CD4-positive, alpha-beta T cell treated with Interleukin-2 at 100 ng/mL for 4 hours (primary cell): Measurements from ENCODE around the gene GRAP2.
"Not testable (repeated sequence)": the region's sequence is repeated elsewhere in the genome, so short reads cannot be mapped to it uniquely, and the experiment has no call there.

Experiments used
- DNase-seq: peaks from one replicate; pipeline ENCODE4 v3.0.0-alpha.2; 2020; ENCODE audit warnings: low spot score

Gene GRAP2

DNA sequence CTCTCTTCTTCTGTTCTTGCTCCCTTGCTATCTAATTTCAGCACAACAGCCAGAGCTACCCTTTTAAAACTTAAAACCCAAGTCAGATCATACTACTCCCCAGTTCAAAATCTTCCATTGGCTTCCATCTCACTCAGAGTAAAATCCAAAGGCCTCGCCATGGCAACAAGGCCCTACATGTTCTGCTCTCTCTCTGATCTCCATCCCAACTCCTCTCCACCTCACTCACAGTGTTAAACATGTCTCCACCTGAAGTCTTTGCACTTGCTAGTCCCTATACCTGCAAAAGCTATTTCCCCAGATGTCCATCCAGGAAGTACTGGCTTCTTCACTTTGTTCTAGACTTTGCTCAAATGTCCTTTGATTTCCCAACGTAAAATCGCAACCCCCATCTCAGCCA lies 3.0 kb upstream of the GRAP2 start:
- DNase-seq: no peak

DNA sequence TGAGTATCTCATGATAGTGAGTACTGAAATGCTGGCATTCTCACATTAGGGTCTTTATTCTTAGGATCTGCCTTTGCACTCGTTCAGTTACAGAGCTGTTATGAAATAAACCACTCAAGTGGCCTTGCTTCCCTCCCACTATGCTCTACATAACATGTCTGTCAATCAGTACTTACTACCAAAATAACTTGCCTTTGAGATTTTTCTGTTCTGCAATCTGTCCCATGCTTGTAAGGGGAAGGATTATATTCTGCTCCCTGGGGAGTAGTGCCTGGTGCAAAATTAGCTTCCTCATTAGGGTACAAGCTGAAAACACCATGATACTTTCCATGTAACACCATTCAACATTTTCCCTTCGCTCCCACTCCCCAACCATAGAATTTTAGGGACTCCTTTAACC lies 1.9 kb upstream of the GRAP2 start:
- DNase-seq: no peak

GRCh38 chr22:39901565-39902146 lies 772 bp downstream of the GRAP2 start:
- DNase-seq: no peak

GRCh38 chr22:39904024-39904423 lies 3.1 kb downstream of the GRAP2 start:
- DNase-seq: not testable (repeated sequence)

DNA sequence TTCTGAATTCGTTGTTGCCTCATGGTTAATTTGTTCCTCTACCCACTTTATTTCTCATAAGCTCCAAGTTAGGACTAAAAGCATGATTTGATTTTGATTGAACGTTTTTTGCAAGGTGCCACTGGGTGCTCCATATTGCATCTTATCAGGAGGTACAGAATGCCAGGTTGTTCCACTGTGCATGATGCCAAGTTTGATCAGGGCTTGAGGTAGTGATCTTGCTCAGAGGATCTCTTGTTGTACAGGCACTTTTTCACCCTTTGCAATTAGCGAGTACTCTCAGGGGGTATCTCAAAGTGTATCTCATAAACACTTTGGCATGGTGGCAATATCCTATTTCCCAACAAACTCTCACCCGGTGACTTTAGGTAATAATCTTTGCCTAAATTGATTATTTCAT lies 4.0 kb downstream of the GRAP2 start:
- DNase-seq: no peak

DNA sequence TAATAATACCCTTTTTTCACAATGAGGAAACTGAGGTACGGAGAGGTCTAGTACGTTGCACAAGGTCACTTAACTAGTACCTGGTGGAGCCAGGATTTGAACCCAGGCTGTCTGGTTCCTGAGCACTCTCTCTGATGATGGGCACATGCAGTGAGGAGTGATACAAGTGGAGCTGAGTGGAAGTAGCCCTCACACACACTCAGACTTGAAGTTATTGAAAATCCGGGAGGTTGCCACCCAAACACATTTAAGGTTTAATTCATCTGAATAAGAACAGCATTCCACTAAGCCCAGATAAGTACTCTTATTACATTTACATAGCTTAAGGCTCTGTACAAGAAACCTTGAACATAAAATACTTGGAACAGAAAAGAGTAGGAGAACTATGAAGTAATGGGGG lies 4.8 kb downstream of the GRAP2 start:
- DNase-seq: peak; percentile 40

- DNase-seq: peak; percentile 42
Observed at GRCh38 chr22:39906207-39906606, 5.3 kb downstream of the GRAP2 start.

DNA sequence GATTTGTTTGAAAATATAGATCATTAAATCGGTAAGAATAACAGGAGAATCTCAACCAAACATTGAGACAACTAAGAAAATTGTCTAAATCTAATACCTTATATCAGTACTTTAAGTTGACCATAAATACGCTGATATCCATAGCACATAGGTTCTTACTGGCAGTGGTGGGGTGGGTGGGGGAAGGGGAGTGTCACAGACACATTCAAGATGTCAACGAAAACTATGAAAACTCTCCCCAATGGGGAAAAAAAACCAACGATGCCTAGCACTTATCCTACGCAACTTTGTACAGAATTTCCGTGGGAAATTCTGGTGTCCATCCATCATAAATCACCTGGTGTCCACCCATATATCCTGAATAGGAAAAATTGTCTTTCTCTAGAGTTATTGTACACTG lies 6.2 kb downstream of the GRAP2 start:
- DNase-seq: no peak

DNA sequence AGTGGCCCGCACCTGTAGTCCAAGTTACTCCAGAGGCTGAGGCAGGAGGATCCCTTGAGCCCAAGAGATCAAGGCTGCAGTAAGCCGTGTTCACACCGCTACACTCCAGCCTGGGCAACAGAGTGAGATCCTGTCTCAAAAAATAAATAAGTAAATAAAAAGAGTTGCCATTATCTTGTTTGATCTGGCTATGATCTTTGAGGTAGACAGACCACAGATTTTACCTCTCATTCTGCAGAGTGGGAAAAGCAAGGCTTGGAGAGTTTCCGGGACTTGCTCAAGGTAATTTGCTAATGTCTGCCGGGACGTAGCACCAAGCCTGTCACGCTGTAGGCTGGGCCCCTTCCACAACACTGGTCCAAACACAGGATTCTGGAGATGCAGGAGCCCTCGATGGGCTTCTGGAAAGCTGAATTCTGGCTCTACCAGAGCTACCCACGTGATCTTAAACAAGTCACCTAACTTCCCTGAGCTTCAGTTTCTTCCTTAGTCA lies 6.8 kb downstream of the GRAP2 start:
- DNase-seq: peak; percentile 36

DNA sequence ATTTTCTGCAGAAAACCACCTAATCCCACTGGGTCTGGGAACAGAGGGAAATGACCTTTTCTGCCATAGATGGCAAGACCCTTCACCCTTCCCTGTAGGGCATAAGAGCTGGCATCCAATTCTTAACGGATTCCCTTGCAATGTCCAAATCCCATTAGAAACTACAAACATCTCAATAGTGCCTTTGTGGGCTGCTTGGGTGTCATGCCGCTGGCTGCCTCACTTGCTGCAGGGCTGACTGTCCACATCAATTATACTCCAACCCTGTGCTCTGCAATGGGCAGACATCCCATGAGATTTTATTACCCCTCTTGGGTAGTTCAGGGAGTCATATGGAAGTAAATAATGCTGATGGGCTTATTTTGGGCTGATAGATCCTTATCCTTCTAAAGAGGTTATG lies 7.3 kb downstream of the GRAP2 start:
- no peak for DNase-seq

DNA sequence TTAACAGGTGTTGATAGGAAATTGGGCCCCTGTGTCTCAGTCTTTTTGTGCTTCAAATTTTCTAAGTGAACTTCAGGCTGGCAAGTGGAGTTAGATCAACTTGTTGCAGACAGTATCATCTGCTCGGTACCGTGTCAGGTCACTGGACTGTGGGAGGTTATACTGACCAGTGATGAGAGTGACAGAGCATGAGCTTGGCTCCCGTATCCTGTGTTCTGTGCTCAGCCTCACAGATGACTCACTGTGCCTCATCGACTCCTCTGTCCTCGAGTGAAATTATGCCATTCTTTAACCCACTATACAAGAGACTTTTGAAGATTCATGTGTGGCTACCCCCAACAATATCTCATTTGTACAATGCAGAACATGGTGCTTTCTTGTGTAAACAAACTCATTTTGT lies 7.9 kb downstream of the GRAP2 start:
- peak; percentile 65 for DNase-seq

DNA sequence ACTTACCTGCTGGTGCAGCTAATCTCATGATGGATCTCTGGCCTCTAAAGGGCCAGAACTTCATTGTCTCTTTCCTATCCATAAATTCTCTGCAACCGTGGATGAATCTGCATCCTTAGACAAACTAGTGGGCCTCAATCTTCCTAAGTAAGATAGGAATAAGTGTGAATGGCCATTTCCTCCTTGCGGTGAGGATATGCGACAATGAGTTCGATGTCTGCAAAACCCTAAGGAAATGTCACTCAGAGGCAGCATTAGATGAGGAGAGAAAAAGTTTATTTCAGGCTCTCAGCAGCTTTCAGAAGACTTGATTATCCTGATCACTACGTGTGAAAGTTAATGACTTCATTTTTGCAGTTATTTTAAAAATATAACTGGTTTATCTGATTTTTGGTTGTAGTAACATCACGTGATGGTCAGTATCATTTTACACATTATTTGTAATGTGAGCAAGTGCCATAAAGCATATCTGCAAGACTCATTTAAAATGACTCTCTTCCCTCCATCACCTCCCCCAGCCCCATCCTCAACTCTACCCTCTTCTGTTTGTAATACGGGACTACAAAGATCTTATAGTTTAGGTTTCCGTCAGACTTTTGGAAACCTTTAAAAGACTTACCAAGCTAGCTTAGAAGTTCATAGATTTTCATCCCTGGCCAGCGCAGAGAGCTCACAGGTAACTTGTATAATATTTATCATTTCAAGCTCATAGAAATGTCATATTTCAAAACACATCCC lies 10.2 kb downstream of the GRAP2 start:
- DNase-seq: no peak

DNA sequence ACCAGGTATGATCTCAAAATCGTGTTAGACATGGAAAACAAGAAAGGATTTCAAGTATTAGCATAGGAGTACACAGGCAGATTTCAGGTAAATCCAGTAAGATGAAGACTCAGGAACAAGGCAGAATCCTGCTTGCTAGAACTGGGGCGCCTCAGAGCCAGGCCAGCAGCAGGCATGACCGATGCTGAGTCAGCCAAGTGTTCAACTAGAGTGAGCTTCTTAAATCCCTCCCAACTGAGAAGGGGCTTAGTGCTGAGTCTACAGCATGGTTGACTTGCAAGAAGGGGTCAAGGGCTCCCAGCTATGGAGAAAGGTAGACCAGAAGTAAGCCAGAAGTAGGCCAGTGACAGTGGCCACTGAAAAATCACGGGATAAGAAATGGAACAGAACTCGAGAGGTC lies 12.4 kb downstream of the GRAP2 start:
- DNase-seq: no peak

GRCh38 chr22:39913886-39914285 lies 13.0 kb downstream of the GRAP2 start:
- DNase-seq: no peak

GRCh38 chr22:39914584-39914983 lies 13.7 kb downstream of the GRAP2 start:
- no peak for DNase-seq

GRCh38 chr22:39915295-39915726 lies 14.4 kb downstream of the GRAP2 start:
- DNase-seq: no peak

- no peak for DNase-seq
Observed at GRCh38 chr22:39916496-39916895, 15.6 kb downstream of the GRAP2 start.

GRCh38 chr22:39917197-39917643 lies 16.3 kb downstream of the GRAP2 start:
- DNase-seq: no peak

GRCh38 chr22:39917776-39918495 lies 17.1 kb downstream of the GRAP2 start:
- DNase-seq: peak; percentile 68

GRCh38 chr22:39920134-39920743 lies 19.4 kb downstream of the GRAP2 start:
- DNase-seq: peak; percentile 90

DNA sequence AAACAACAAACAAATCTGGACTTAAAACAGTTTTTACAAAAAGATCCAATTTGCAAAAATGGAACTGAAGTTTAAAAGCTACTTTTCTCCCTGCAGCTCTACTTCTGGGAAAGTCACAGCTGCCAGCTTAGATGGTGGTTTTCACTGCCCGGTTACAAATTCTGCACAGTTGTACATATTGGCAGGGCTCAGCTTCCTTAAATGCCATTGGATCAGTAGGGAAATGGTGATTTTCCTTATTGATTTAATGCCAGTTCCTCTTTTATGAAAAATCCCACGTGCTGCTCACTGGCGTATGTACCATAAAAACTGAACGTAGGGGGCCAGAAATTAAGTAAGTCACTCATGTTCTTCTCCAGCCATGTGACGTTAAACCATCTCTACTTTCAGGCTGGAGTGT lies 22.8 kb downstream of the GRAP2 start:
- no peak for DNase-seq

DNA sequence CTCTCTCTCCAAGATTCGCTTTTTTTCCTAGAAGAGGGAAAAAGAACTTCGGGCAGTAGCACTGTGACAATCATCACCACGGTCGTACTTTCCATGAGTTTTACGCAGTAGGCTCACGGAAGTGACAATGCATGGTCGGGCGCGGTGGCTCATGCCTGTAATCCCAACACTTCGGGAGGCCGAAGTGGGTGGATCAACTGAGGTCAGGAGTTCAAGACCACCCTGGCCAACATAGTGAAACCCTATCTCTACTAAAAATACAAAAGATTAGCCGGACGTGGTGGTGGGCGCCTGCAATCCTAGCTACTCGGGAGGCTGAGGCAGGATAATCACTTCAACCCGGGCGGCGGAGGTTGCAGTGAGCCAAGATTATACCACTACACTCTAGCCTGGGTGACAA lies 23.4 kb downstream of the GRAP2 start:
- no peak for DNase-seq

- no peak for DNase-seq
Observed at GRCh38 chr22:39925273-39925672, 24.4 kb downstream of the GRAP2 start.
